GM19239 (cell line): ENCODE results near the gene PSMD2.

Experiments used
- DNase-seq: peaks from one replicate; pipeline ENCODE4 v3.0.0; 2011; ENCODE audit warnings: low spot score; ENCODE audit not compliant: insufficient read length
- FAIRE-seq: peaks from 2 replicates; lab custom pipeline; 2011; peaks lifted over from hg19 to GRCh38; lab: Jason Lieb, UNC

PSMD2 gene

DNA sequence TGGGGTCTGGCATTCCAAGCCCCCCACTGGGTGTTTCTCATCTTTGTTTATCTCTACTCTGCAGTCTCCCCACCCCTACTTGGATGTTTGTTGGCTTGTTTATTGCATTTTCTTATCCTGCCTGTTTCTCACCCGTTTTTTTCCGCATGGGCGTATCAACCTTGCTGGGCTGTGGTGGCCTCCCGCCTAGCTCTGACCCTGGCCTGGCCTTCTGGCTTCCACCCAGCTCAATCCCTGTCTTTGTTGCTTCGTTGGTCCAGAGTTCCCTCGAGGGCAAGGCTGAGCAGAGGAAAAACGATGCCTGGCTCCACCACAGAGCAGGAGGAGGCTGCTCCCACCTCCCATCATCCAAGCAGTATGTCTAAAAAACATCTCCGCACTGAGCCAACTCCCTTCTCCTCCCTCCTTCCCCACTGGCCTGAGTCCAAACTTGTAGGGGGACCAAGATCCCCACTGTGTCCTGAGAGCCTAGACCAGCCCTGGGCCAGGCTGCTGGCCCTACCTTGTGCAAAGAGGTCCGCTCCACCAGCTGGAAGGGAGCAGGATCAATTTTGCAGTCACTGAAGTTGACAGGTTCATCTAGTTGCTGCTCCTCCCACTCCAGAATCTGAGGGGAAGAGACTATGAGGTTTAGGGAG, 52.6 kb downstream of the PSMD2 start:
- no peak for FAIRE-seq
- DNase-seq: no peak

DNA sequence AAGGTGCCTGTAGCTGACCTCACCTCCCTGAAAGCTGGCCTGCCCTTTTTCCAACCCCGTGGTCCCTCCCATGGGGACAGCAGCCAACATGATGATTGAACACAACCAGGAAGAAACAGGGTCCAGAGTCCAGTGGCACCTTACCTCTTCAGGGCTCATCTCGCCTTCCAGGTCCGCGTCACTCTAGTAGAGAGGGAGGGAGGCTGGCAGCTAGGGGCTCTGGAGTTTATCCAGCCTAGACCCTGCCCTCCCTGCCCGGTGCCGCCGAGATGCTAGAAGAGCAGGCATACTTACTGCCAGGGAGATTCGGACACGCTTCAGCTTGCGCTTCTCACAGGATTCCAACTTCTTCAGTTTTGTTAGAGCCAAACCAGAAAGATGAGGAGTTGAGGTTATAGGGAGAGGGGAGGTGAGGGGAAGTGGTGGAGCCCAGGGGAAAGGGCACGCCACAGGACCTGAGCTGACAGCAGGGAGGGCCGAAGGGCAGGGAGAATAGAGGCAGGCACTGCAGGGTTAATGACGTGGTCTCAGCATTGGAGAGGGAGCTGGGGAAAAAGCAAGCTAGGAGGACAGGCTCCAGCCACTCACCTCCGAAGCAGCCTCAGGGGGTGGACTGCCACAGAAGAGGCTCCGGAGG, 53.2 kb downstream of the PSMD2 start:
- DNase-seq (no peak), FAIRE-seq (no peak)

GRCh38 chr3:184352897-184353545, 54.0 kb downstream of the PSMD2 start:
- DNase-seq: no peak
- no peak for FAIRE-seq

DNA sequence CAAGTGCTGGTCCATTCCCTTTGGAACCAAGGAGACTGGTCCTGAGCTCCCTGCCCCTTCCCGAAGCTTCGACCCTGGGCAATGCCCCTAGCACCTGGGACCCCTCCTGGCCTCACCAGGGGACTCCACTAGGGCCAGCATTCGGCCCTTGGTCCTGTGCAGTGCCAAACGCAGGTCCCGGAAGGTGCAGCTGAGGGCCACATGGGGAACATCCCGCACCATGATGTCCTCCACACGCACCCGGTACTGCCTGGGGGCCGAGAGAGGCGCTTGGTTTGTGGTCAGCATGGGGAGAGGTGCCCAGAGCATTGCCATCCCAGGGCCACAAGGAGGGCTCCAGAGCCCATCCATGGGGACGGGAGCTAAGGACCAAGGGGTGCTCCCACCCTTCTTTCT, 54.5 kb downstream of the PSMD2 start:
- DNase-seq: no peak
- FAIRE-seq: no peak

GRCh38 chr3:184354121-184354728, 55.2 kb downstream of the PSMD2 start:
- DNase-seq (no peak), FAIRE-seq (peak; percentile 70)

- no peak for FAIRE-seq
- no peak for DNase-seq
Observed at GRCh38 chr3:184354754-184355153, 55.7 kb downstream of the PSMD2 start.

- no peak for DNase-seq
- FAIRE-seq: no peak
Observed at GRCh38 chr3:184355261-184356040, 56.4 kb downstream of the PSMD2 start.

GRCh38 chr3:184357248-184358123, 58.4 kb downstream of the PSMD2 start:
- FAIRE-seq (no peak), DNase-seq (no peak)

- DNase-seq (no peak), FAIRE-seq (no peak)
Observed at GRCh38 chr3:184358124-184358767, 59.2 kb downstream of the PSMD2 start.
